Endothelial cell of umbilical vein (primary cell): ENCODE measurements around the gene POLRMT. TPM values are rescaled to one million over a fixed set of nuclear protein-coding genes. Genes with fewer than 3 reads are reported as not detected.

Experiments
- BruUV-seq: library from RNA; stranded (reverse); fragments of 400-500 nt; replicated peaks from 2 replicates; lab custom pipeline; 2021; lab: Mats Ljungman, UMichigan
- CTCF ChIA-PET: fragments of 300-600, 350-600 bp; sonication (Branson Sonifier 250); formaldehyde crosslinking; loops from one replicate; lab custom pipeline; 2021; ENCODE audit warnings: antibody characterized with exemption, inconsistent platforms; lab: Charles Lee
- POLR2A ChIA-PET: fragments of 300-600, 350-600 bp; sonication (Branson Sonifier 250); formaldehyde crosslinking; loops from one replicate; lab custom pipeline; 2021; ENCODE audit warnings: antibody characterized with exemption, inconsistent platforms; lab: Charles Lee
- DNase-seq: peaks from one replicate; pipeline ENCODE4 v3.0.0-alpha.2; 2011; ENCODE audit warnings: low read depth, low spot score
- FAIRE-seq: peaks from 2 replicates; lab custom pipeline; 2011; peaks lifted over from hg19 to GRCh38; lab: Jason Lieb, UNC
- H2AFZ ChIP-seq: 2 replicates; pipeline ENCODE4 v1.6.0; 2012; ENCODE audit warnings: low read depth, low read length, control low read depth, inconsistent platforms
- H3K27ac ChIP-seq: 2 replicates; pipeline ENCODE4 v1.5.1; 2011; ENCODE audit warnings: low read depth, mild to moderate bottlenecking, control low read depth, low read length, moderate library complexity; ENCODE audit not compliant: insufficient read depth
- H3K27me3 ChIP-seq, 2 experiments: 2 replicates each; pipeline versions ENCODE4 v1.6.0 to v1.6.1; 2011; ENCODE audit warnings: low read length in 2 of 2, mixed read lengths in 1 of 2; ENCODE audit not compliant: control insufficient read depth in 2 of 2, insufficient read depth in 2 of 2
- H3K36me3 ChIP-seq, 2 experiments: 2 replicates in 1 of 2; 3 replicates in 1 of 2; pipeline ENCODE4 v1.5.1; 2011; ENCODE audit warnings: low read length in 2 of 2, mild to moderate bottlenecking in 1 of 2, moderate library complexity in 1 of 2; ENCODE audit not compliant: control insufficient read depth in 2 of 2, insufficient read depth in 2 of 2; ENCODE audit errors: extremely low read depth in 1 of 2
- H3K4me1 ChIP-seq: 3 replicates; pipeline ENCODE4 v1.5.1; 2011; ENCODE audit warnings: mild to moderate bottlenecking, low read length; ENCODE audit not compliant: control insufficient read depth, insufficient read depth; ENCODE audit errors: extremely low read depth
- H3K4me2 ChIP-seq: 2 replicates; pipeline ENCODE4 v1.6.1; 2011; ENCODE audit warnings: low read length, control low read depth, mixed read lengths; ENCODE audit not compliant: insufficient read depth
- H3K4me3 ChIP-seq, 3 experiments: fragments of 200-600 bp in 1 of 3; sonication (generic), shearing (Covaris generic) in 1 of 3; replicated peaks in 1 of 3; 2 replicates each; pipeline ENCODE4 v1.5.1; 2011 to 2016; ENCODE audit warnings: control low read depth in 3 of 3, low read length in 3 of 3, mild to moderate bottlenecking in 2 of 3, inconsistent platforms in 1 of 3, low read depth in 1 of 3, moderate library complexity in 1 of 3; ENCODE audit not compliant: insufficient read depth in 1 of 3
- H3K79me2 ChIP-seq: 2 replicates; pipeline ENCODE4 v1.6.0; 2012; ENCODE audit warnings: low read length, inconsistent platforms; ENCODE audit not compliant: control insufficient read depth, insufficient read depth
- H3K9ac ChIP-seq: replicated peaks from 2 replicates; pipeline ENCODE3; 2011; ENCODE audit warnings: low read length, control low read depth; ENCODE audit not compliant: insufficient read depth; ENCODE audit errors: extremely low read depth
- H3K9me1 ChIP-seq: replicated peaks from 3 replicates; pipeline ENCODE4 v1.6.0; 2011; ENCODE audit warnings: mild to moderate bottlenecking, low read length; ENCODE audit not compliant: control insufficient read depth, insufficient read depth; ENCODE audit errors: extremely low read depth
- H3K9me3 ChIP-seq: replicated peaks from 2 replicates; pipeline ENCODE4 v1.5.1; 2012; ENCODE audit warnings: low read length, inconsistent platforms; ENCODE audit not compliant: control insufficient read depth, insufficient read depth
- H4K20me1 ChIP-seq: replicated peaks from 2 replicates; pipeline ENCODE3; 2011; ENCODE audit warnings: mild to moderate bottlenecking, low read length; ENCODE audit not compliant: control insufficient read depth, insufficient read depth; ENCODE audit errors: extremely low read depth
- EZH2 ChIP-seq: IDR thresholded peaks from 2 replicates; pipeline ENCODE4 v1.6.1; 2012; ENCODE audit warnings: borderline replicate concordance, low read depth, mild to moderate bottlenecking, moderate library complexity, low read length, inconsistent platforms; ENCODE audit not compliant: severe bottlenecking
- FOS ChIP-seq: IDR thresholded peaks from 2 replicates; pipeline ENCODE4 v1.6.1; 2011; ENCODE audit warnings: mild to moderate bottlenecking, low read length, moderate library complexity, borderline replicate concordance; ENCODE audit not compliant: insufficient read depth
- JUN ChIP-seq: IDR thresholded peaks from 2 replicates; pipeline ENCODE4 v1.6.1; 2011; ENCODE audit warnings: borderline replicate concordance, low read depth; ENCODE audit not compliant: insufficient read length, insufficient read depth
- POLR2A ChIP-seq: IDR thresholded peaks from 2 replicates; pipeline ENCODE4 v1.6.1; 2012; ENCODE audit warnings: low read depth, mild to moderate bottlenecking, control low read depth, low read length
- POLR2AphosphoS5 ChIP-seq: IDR thresholded peaks from 2 replicates; pipeline ENCODE4 v1.6.1; 2012; ENCODE audit warnings: low read depth, mild to moderate bottlenecking, control low read depth, low read length, moderate library complexity; ENCODE audit not compliant: insufficient read depth
- dilution Hi-C: fragments of 300-500 bp; cut with MboI; formaldehyde crosslinking; loops from one replicate; pipeline ENCODE4 v1.15.0; 2019; ENCODE audit warnings: low sequenced_read_pairs; ENCODE audit not compliant: extremely low pct_ligation_motif_present
- intact Hi-C: fragments of 100-400 bp; cut with micrococcal nuclease; formaldehyde crosslinking; loops from one replicate; pipeline ENCODE4 v1.10.0; 2022
- polyA plus RNA-seq, 4 experiments: library from polyadenylated mRNA; depleted of rRNA in 3 of 4; stranded (reverse) in 3 of 4; unstranded in 1 of 4; fragments of >200 nt; gene quantifications; 2 replicates each; pipeline versions ENCODE4 v1.2.1 to v1.2.3, GENCODE V29; 2011 to 2012; ENCODE audit warnings: missing spikeins in 1 of 4
- total RNA-seq: library from RNA; stranded (reverse); gene quantifications from 2 replicates; pipeline ENCODE4 v1.2.3, GENCODE V29; 2021
- TF ChIP-seq, protein P1 (sequence below): IDR thresholded peaks from 2 replicates; pipeline ENCODE4 v1.6.1; 2011; ENCODE audit not compliant: insufficient read depth, insufficient read length
- TF ChIP-seq, protein P2 (sequence below), 2 donors: IDR thresholded peaks; 1 replicate in 1 of 2; 2 replicates in 1 of 2; pipeline ENCODE4 v1.5.1; 2011; ENCODE audit warnings: low read length in 2 of 2, mild to moderate bottlenecking in 2 of 2, moderate library complexity in 2 of 2, control low read depth in 1 of 2, inconsistent platforms in 1 of 2, low read depth in 1 of 2; ENCODE audit not compliant: insufficient read depth in 1 of 2; ENCODE audit errors: extremely low read depth in 1 of 2

The POLRMT gene
- total and polyA plus RNA-seq, 2 donors (not counting 3 experiments of a cell fraction or from before 2014, with no cell fraction given): 38.9 to 50.6 TPM

DNA sequence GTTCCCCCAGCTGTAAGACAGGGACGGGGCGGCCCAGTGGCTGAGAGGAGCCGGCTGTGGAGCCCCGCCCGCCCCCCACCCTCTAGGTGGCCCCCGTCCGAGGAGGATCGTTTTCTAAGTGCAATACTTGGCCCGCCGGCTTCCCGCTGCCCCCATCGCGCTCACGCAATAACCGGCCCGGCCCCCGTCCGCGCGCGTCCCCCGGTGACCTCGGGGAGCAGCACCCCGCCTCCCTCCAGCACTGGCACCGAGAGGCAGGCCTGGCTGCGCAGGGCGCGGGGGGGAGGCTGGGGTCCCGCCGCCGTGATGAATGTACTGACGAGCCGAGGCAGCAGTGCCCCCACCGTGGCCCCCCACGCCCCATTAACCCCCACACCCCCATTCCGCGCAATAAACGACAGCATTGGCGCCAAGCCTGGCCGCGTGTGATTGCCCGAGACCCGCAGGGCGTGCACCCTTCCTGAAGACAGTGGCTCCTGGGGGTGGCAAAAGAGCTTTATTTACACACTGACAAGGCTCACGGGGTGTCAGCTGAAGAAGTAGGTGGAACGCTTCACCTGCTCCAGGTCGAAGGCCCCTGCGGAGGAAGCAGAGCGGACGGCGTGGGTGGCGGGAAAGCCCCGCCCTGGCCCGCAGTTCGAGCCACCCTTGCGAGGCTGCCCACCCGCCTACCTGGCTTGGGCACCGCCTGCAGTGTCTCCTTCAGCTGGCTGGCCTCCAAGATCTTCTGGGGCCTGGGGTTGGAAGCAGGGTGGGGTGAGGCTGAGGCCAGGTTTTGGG is 16.4 kb downstream of the POLRMT start:
- intact Hi-C loops (no loop called here), dilution Hi-C loops (no loop called here)
- Histone ChIP-seq H3K79me2 (no peaks in the 10 kb centered on the region), H3K4me3 (no peak overlapping the region), H3K4me2 (no peak overlapping the region), H3K36me3 (peaks cover 3 to 15% of the 10 kb centered on the region in 2 experiments), H3K27ac (no peak overlapping the region), H3K9me3 (no peaks in the 10 kb centered on the region), H3K9me1 (no peaks in the 10 kb centered on the region), H4K20me1 (no peaks in the 10 kb centered on the region), H3K27me3 (no peaks in the 10 kb centered on the region), H3K4me1 (no peaks in the 10 kb centered on the region), H3K9ac (no peak overlapping the region), H2AFZ (no peak overlapping the region)
- DNase-seq: no peak
- no TSS peak for BruUV-seq
- ChIA-PET CTCF (no interaction called here), POLR2A (no interaction called here)
- TF ChIP-seq, protein P1, sequence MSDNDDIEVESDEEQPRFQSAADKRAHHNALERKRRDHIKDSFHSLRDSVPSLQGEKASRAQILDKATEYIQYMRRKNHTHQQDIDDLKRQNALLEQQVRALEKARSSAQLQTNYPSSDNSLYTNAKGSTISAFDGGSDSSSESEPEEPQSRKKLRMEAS: no peak
- TF ChIP-seq EZH2 (no peak), POLR2AphosphoS5 (no peak), FOS (no peak), POLR2A (no peak), JUN (no peak)
- TF ChIP-seq, protein P2, sequence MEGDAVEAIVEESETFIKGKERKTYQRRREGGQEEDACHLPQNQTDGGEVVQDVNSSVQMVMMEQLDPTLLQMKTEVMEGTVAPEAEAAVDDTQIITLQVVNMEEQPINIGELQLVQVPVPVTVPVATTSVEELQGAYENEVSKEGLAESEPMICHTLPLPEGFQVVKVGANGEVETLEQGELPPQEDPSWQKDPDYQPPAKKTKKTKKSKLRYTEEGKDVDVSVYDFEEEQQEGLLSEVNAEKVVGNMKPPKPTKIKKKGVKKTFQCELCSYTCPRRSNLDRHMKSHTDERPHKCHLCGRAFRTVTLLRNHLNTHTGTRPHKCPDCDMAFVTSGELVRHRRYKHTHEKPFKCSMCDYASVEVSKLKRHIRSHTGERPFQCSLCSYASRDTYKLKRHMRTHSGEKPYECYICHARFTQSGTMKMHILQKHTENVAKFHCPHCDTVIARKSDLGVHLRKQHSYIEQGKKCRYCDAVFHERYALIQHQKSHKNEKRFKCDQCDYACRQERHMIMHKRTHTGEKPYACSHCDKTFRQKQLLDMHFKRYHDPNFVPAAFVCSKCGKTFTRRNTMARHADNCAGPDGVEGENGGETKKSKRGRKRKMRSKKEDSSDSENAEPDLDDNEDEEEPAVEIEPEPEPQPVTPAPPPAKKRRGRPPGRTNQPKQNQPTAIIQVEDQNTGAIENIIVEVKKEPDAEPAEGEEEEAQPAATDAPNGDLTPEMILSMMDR (IDR thresholded peaks at IDR 0.05; ENCODE audit: extremely low read depth in 1 of 2, insufficient read depth in 1 of 2, low read depth in 1 of 2, low read length in 2 of 2): no peak
- no peak for FAIRE-seq
